Measurements from ENCODE around the gene ITGA1. TPM values are rescaled to one million over a fixed set of nuclear protein-coding genes. Genes with fewer than 3 reads are reported as not detected.

ITGA1 gene
- total RNA-seq, 1 experiment from 2014 or later = 26.4 TPM

GRCh38 chr5:52938226-52938625 is 150.5 kb downstream of the ITGA1 start:
- BruUV-seq (replicated peaks) = no TSS peak
- Mint-ChIP-seq H3K9me3 (ENCODE audit: unreplicated experiment) (no peaks in the 10 kb centered on the region), H3K4me1 (ENCODE audit: low read depth, unreplicated experiment) (peaks cover 6% of the 10 kb centered on the region), H3K4me3 (ENCODE audit: unreplicated experiment) (no peak overlapping the region), H3K36me3 (ENCODE audit: insufficient read depth, unreplicated experiment) (no peaks in the 10 kb centered on the region), H3K27me3 (ENCODE audit: insufficient read depth, unreplicated experiment) (no peaks in the 10 kb centered on the region), H3K27ac (ENCODE audit: unreplicated experiment) (no peak overlapping the region)
- Histone ChIP-seq H3K4me3 (ENCODE audit: low read depth, low read length) (no peak overlapping the region), H3K4me1 (peaks cover 18% of the 10 kb centered on the region), H3K36me3 (ENCODE audit: control insufficient read depth, insufficient read depth, low read length) (no peaks in the 10 kb centered on the region), H3K9me3 (peaks cover 3% of the 10 kb centered on the region), H3K27me3 (replicated peaks; ENCODE audit: control insufficient read depth, insufficient read depth, low read length) (no peaks in the 10 kb centered on the region)
- TF ChIP-seq, protein P1, sequence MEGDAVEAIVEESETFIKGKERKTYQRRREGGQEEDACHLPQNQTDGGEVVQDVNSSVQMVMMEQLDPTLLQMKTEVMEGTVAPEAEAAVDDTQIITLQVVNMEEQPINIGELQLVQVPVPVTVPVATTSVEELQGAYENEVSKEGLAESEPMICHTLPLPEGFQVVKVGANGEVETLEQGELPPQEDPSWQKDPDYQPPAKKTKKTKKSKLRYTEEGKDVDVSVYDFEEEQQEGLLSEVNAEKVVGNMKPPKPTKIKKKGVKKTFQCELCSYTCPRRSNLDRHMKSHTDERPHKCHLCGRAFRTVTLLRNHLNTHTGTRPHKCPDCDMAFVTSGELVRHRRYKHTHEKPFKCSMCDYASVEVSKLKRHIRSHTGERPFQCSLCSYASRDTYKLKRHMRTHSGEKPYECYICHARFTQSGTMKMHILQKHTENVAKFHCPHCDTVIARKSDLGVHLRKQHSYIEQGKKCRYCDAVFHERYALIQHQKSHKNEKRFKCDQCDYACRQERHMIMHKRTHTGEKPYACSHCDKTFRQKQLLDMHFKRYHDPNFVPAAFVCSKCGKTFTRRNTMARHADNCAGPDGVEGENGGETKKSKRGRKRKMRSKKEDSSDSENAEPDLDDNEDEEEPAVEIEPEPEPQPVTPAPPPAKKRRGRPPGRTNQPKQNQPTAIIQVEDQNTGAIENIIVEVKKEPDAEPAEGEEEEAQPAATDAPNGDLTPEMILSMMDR (IDR thresholded peaks at IDR 0.05; ENCODE audit: insufficient read depth in 1 of 2, low read depth in 1 of 2, low read length in 1 of 2, severe bottlenecking in 1 of 2, unreplicated experiment in 1 of 2) = no peak
- ChIA-PET CTCF (interaction anchor here (1.3 kb wide), 1 partner anchor 10 kb away, joined by 4 read pairs; no protein-coding TSS in a partner anchor), POLR2A (no interaction called here)
- intact Hi-C loops (cut with micrococcal nuclease; ENCODE audit: unreplicated experiment) = no loop called here
- no peak for DNase-seq

- H3K36me3 ChIP-seq (ENCODE audit: control insufficient read depth, insufficient read depth, low read length) = no peaks in the 10 kb centered on the region
- no TSS peak for BruUV-seq (replicated peaks)
- CTCF ChIA-PET = no interaction called here
- H3K9me3 Mint-ChIP-seq (ENCODE audit: unreplicated experiment) = no peaks in the 10 kb centered on the region
- H3K4me3 Mint-ChIP-seq (ENCODE audit: unreplicated experiment) = no peak overlapping the region
- H3K4me3 ChIP-seq (ENCODE audit: low read depth, low read length) = no peak overlapping the region
- no peaks in the 10 kb centered on the region for H3K27me3 ChIP-seq (replicated peaks; ENCODE audit: control insufficient read depth, insufficient read depth, low read length)
- peaks cover 3% of the 10 kb centered on the region for H3K9me3 ChIP-seq
- peaks cover under 1% of the 10 kb centered on the region for H3K4me1 Mint-ChIP-seq (ENCODE audit: low read depth, unreplicated experiment)
- no peak overlapping the region for H3K27ac Mint-ChIP-seq (ENCODE audit: unreplicated experiment)
- H3K27me3 Mint-ChIP-seq (ENCODE audit: insufficient read depth, unreplicated experiment) = no peaks in the 10 kb centered on the region
- TF ChIP-seq, protein P1 (IDR thresholded peaks at IDR 0.05; ENCODE audit: insufficient read depth in 1 of 2, low read depth in 1 of 2, low read length in 1 of 2, severe bottlenecking in 1 of 2, unreplicated experiment in 1 of 2) = no peak
- H3K36me3 Mint-ChIP-seq (ENCODE audit: insufficient read depth, unreplicated experiment) = no peaks in the 10 kb centered on the region
- POLR2A ChIA-PET = no interaction called here
- no peak for DNase-seq
- H3K4me1 ChIP-seq = peaks cover 27% of the 10 kb centered on the region
- intact Hi-C loops (cut with micrococcal nuclease; ENCODE audit: unreplicated experiment) = no loop called here
Observed at GRCh38 chr5:52943285-52943684, 155.6 kb downstream of the ITGA1 start.

DNA sequence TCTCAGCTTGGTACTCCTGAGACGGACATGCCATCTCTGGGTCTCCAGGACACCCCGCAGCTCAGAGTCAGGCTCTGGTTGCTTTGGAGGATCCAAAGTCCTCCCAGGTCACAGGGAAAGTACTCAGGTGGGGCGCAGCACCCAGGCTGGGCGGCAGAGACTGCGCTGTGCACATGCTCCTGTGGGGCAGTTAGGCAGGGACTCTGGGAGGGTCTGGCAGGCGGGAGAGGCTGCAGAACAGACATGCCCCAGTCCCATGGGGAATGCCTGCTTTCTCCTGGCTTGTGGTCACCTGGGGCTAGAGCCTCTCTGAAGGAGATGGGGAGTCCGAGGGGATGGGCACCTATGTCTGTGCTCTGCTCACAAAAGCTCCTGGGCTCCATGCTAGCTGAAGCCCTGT is 156.1 kb downstream of the ITGA1 start:
- DNase-seq = no peak
- Histone ChIP-seq H3K4me1 (peaks cover 27% of the 10 kb centered on the region), H3K36me3 (ENCODE audit: control insufficient read depth, insufficient read depth, low read length) (no peaks in the 10 kb centered on the region), H3K4me3 (ENCODE audit: low read depth, low read length) (no peak overlapping the region), H3K9me3 (peaks cover 3% of the 10 kb centered on the region), H3K27me3 (replicated peaks; ENCODE audit: control insufficient read depth, insufficient read depth, low read length) (no peaks in the 10 kb centered on the region)
- Mint-ChIP-seq H3K36me3 (ENCODE audit: insufficient read depth, unreplicated experiment) (no peaks in the 10 kb centered on the region), H3K9me3 (ENCODE audit: unreplicated experiment) (no peaks in the 10 kb centered on the region), H3K27me3 (ENCODE audit: insufficient read depth, unreplicated experiment) (no peaks in the 10 kb centered on the region), H3K4me1 (ENCODE audit: low read depth, unreplicated experiment) (peaks cover 6% of the 10 kb centered on the region), H3K4me3 (ENCODE audit: unreplicated experiment) (no peak overlapping the region), H3K27ac (ENCODE audit: unreplicated experiment) (no peak overlapping the region)
- intact Hi-C loops (cut with micrococcal nuclease; ENCODE audit: unreplicated experiment) = no loop called here
- BruUV-seq (replicated peaks) = no TSS peak
- ChIA-PET CTCF (no interaction called here), POLR2A (no interaction called here)
- TF ChIP-seq, protein P1 (IDR thresholded peaks at IDR 0.05; ENCODE audit: insufficient read depth in 1 of 2, low read depth in 1 of 2, low read length in 1 of 2, severe bottlenecking in 1 of 2, unreplicated experiment in 1 of 2) = no peak

All from Caco-2 (cell line).